Omental fat pad (tissue), 4 donors: ENCODE results near the gene MAZ. TPM values are rescaled to one million over a fixed set of nuclear protein-coding genes. Genes with fewer than 3 reads are reported as not detected.
A peak's percentile ranks its signal among the peaks of the same experiment; 100 is the strongest.

Experiments used
- ATAC-seq: fragments of 150-250 bp; one replicate; pipeline ENCODE4 v1.9.1; 2016; ENCODE audit warnings: mild to moderate bottlenecking, moderate library complexity; ENCODE audit not compliant: low FRiP score
- DNase-seq: peaks from one replicate; pipeline ENCODE4 v3.0.0-alpha.2; 2019; ENCODE audit warnings: low spot score
- total RNA-seq, 4 donors: library from RNA; depleted of rRNA; stranded (reverse); fragments of >200 nt; gene quantifications; one replicate each; pipeline ENCODE4 v1.1.0, GENCODE V29; 2016
- TF ChIP-seq, protein P1 (sequence below), 3 donors: fragments of 450-650 bp; IDR thresholded peaks; one replicate each; pipeline ENCODE4 v1.5.1; 2016 to 2017; ENCODE audit warnings: antibody characterized with exemption in 3 of 3, mild to moderate bottlenecking in 3 of 3, moderate library complexity in 2 of 3

The MAZ gene
- total RNA-seq, 4 donors from 2014 or later: 38.0 to 76.9 (median 57.7) TPM

DNA sequence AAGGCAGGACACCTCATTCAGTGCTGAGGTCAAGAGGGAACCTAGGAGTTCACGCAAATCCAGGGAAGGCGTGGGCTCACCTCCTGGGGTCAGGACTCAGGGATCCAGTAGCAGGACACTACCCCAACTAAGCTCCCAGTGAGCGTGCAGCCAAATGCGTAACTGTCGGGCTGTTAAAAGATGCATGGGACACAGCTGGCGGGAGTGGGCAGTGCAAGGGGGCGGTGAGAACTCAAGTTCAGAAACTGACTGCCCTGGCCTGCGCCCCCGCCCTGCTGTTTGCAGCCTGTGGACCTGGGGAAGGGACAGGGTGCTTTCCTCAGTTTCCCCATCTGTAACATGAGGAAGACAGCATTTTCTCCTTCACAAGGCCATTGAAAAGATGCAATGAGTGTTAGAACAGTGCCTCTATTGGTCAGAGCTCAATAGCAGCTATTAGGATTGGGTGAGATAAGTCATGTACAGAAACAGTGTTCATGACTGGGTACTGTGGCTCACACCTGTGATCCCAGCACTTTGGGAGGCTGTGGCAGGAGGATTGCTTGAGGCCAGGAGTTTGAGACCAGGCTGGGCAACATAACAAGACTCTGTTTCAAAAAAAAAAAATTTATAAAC lies 36.5 kb downstream of the MAZ start:
- no peak for DNase-seq
- TF ChIP-seq, protein P1, sequence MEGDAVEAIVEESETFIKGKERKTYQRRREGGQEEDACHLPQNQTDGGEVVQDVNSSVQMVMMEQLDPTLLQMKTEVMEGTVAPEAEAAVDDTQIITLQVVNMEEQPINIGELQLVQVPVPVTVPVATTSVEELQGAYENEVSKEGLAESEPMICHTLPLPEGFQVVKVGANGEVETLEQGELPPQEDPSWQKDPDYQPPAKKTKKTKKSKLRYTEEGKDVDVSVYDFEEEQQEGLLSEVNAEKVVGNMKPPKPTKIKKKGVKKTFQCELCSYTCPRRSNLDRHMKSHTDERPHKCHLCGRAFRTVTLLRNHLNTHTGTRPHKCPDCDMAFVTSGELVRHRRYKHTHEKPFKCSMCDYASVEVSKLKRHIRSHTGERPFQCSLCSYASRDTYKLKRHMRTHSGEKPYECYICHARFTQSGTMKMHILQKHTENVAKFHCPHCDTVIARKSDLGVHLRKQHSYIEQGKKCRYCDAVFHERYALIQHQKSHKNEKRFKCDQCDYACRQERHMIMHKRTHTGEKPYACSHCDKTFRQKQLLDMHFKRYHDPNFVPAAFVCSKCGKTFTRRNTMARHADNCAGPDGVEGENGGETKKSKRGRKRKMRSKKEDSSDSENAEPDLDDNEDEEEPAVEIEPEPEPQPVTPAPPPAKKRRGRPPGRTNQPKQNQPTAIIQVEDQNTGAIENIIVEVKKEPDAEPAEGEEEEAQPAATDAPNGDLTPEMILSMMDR (IDR thresholded peaks at IDR 0.05): no peak
- no peak for ATAC-seq

DNA sequence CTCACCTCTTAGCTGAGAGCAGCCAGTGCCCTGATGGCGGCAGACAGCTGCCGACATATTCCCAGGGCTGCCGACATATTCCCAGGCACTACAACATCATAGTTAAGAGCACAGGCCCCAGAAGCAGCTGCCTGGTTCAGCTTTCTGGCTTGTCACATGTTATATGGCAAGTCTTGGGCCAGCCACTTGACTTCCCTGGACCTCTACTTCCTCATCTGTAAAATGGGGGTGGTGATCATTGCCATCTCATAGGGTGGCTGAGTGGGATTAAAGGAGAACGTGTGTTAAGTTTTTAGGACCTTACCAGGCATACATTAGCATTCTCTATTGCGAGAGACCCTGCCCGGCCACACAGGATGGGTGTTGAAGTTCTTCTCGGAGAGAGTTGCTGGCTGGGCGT lies 37.6 kb downstream of the MAZ start:
- DNase-seq: no peak
- no peak for ATAC-seq
- TF ChIP-seq, protein P1 (IDR thresholded peaks at IDR 0.05): no peak

DNA sequence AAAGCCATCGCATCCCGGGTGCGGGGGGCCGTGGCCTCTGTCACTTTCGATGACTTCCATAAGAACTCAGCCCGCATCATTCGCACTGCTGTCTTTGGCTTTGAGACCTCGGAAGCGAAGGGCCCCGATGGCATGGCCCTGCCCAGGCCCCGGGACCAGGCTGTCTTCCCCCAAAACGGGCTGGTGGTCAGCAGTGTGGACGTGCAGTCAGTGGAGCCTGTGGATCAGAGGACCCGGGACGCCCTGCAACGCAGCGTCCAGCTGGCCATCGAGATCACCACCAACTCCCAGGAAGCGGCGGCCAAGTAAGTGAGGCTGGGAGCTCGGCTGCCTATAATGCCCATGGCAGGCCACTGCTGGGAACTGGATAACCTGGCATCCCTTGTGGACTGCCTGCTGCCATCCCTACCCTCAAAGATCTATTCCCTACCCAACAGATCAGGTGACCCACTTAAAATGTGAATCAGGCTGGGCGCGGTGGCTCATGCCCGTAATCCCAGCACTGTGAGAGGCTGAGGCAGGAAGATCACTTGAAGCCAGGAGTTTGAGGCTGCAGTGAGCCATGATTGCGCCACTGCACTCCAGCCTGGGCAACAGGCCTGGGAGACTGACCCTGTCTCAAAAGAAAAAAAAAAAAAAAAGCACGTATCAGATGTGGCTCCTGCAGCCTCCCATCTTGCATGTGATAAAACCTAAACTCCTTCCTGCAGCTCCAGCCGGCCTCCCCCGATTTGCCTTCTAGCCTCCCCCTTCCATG lies 38.4 kb downstream of the MAZ start:
- TF ChIP-seq, protein P1 (IDR thresholded peaks at IDR 0.05): no peak
- no peak for ATAC-seq
- no peak for DNase-seq

DNA sequence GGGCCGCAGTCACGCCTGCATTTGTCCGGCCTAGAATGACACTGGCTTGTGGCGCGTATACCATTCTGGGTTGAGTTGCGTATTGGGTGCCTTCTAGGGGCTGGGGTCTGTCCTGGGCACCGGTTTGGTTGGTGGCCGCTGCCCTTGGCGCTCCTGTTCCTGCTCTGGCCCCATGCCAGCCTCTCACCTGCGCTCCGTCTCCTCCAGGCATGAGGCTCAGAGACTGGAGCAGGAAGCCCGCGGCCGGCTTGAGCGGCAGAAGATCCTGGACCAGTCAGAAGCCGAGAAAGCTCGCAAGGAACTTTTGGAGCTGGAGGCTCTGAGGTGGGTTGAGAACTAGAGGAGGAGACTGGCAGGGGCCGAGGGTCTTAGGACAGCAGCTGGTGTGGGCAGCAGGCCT lies 39.3 kb downstream of the MAZ start:
- ATAC-seq (no peak), DNase-seq (no peak)

DNA sequence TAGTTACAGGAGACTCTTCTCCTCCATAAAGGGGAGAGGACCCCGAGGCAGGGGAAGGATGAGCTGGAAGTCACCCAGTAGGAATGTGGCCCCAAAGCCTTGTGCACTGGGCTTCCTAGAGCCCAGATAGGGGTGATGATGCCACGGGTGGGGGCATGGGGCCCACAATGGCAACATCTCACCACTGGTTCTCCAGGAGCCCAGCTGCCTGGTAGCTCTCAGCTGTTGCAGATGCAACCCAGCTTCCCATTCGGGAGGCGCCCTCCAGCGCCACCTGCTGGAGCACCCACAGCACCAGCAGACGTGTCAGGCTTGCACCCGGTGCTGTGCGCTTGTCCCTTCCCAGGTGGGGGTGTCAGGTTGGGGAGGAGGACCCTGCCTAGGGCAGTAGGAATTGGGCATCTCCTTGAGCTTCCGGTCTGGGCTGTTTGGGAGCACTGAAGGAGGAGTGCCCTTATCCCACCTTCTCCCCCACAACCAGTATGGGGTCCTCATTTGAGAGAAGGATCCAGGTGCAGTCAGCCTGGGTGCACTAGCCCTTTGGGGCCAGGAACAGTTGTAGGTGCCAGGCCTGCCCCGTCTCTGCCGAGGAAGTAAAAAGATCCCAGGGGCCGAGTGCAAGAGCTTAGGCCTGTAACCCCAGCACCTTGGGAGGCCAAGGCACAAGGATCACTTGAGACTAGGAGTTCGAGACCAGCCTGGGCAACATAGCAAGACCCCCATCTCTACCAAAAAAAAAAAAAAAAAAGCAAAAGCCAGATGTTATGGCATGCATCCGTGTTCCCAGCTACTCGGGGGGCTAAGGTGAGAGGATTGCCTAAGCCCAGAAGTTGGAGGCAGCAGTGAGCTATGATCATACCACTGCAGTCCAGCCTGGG lies 42.3 kb downstream of the MAZ start:
- ATAC-seq: peak; percentile 46
- TF ChIP-seq, protein P1 (IDR thresholded peaks at IDR 0.05): peak in 1 of 3 donors; percentile 30
- DNase-seq: peak; percentile 43

More for the DNA sequence above, 39.3 kb downstream of the MAZ start:
- TF ChIP-seq, protein P1 (IDR thresholded peaks at IDR 0.05): no peak

DNA sequence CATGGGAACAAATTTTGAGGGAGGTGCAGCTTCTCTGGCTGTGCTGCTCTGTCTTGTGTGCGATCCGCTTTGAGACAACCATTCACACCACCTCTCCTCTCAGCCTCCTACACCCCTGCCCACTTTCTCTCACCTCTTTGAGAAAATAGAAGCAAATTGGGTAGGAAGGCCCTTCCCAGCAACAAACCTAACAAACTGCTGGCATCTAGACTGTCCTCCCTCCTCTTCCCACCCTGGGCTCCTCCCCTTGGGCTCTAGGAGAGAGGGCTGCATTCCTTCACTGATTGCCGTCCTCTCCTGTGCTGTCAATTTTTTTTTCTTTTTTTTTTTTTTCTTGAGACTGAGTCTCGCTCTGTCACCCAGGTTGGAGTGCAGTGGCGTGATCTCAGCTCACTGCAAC lies 43.2 kb downstream of the MAZ start:
- ATAC-seq (no peak), DNase-seq (no peak)
- TF ChIP-seq, protein P1 (IDR thresholded peaks at IDR 0.05): no peak
